H1 (cell line): ENCODE measurements around the gene B9D2. TPM values are rescaled to one million over a fixed set of nuclear protein-coding genes. Genes with fewer than 3 reads are reported as not detected.

ENCODE experiments used
- CTCF ChIA-PET: fragments of 300-600 bp; sonication (Branson Sonifier 250); formaldehyde crosslinking; loops from one replicate; lab custom pipeline; 2021; ENCODE audit not compliant: partially characterized antibody; lab: Charles Lee
- POLR2A ChIA-PET: fragments of 300-600 bp; sonication (Branson Sonifier 250); formaldehyde crosslinking; loops from one replicate; lab custom pipeline; 2021; ENCODE audit warnings: inconsistent platforms; ENCODE audit not compliant: partially characterized antibody; lab: Charles Lee
- DNase-seq, 2 experiments: peaks; one replicate each; pipeline versions ENCODE4 v3.0.0 to v3.0.0-alpha.2; 2010 to 2022; ENCODE audit warnings: low spot score in 2 of 2, low read depth in 1 of 2, mixed read lengths in 1 of 2
- FAIRE-seq: peaks from 2 replicates; lab custom pipeline; 2011; peaks lifted over from hg19 to GRCh38; lab: Jason Lieb, UNC
- H2AFZ ChIP-seq: 2 replicates; pipeline ENCODE4 v1.8.1; 2012; ENCODE audit warnings: low read length, inconsistent platforms
- H2AK5ac ChIP-seq: 2 replicates; pipeline ENCODE4 v1.6.1; 2013; ENCODE audit warnings: low read depth, low read length
- H2BK120ac ChIP-seq: replicated peaks from 2 replicates; pipeline ENCODE3; 2013; ENCODE audit warnings: low read depth, low read length, inconsistent platforms
- H2BK12ac ChIP-seq: 2 replicates; pipeline ENCODE4 v1.6.1; 2013; ENCODE audit warnings: low read depth, low read length
- H2BK15ac ChIP-seq: 2 replicates; pipeline ENCODE4 v1.6.1; 2013; ENCODE audit warnings: low read length
- H2BK20ac ChIP-seq: 2 replicates; pipeline ENCODE4 v1.6.1; 2013; ENCODE audit warnings: low read length
- H2BK5ac ChIP-seq: 2 replicates; pipeline ENCODE4 v1.6.1; 2013; ENCODE audit warnings: low read depth, low read length
- H3K14ac ChIP-seq: 2 replicates; pipeline ENCODE4 v1.6.1; 2013; ENCODE audit warnings: inconsistent platforms; ENCODE audit not compliant: insufficient read length
- H3K18ac ChIP-seq: 2 replicates; pipeline ENCODE4 v1.6.1; 2013; ENCODE audit warnings: low read length; ENCODE audit errors: extremely low read depth
- H3K23ac ChIP-seq: 2 replicates; pipeline ENCODE4 v1.6.1; 2013; ENCODE audit warnings: inconsistent platforms; ENCODE audit not compliant: insufficient read length
- H3K23me2 ChIP-seq: 2 replicates; pipeline ENCODE4 v1.6.1; 2013; ENCODE audit warnings: low read depth, low read length
- H3K27ac ChIP-seq: 2 replicates; pipeline ENCODE4 v1.6.1; 2011; ENCODE audit warnings: low read depth, low read length, inconsistent platforms
- H3K27me3 ChIP-seq, 4 experiments: replicated peaks in 1 of 4; 1 replicate in 1 of 4; 2 replicates in 3 of 4; pipeline versions ENCODE4 v1.6.1 to v1.8.1; 2011 to 2013; ENCODE audit warnings: low read length in 3 of 4, mild to moderate bottlenecking in 3 of 4, inconsistent platforms in 2 of 4, mixed read lengths in 2 of 4, moderate library complexity in 1 of 4; ENCODE audit not compliant: control insufficient read depth in 3 of 4, insufficient read depth in 3 of 4; ENCODE audit errors: extremely low read depth in 1 of 4
- H3K36me3 ChIP-seq, 4 experiments: 2 replicates each; pipeline versions ENCODE4 v1.6.1 to v1.8.1; 2011 to 2013; ENCODE audit warnings: mild to moderate bottlenecking in 4 of 4, low read length in 3 of 4, moderate library complexity in 2 of 4, control low read depth in 1 of 4, inconsistent platforms in 1 of 4; ENCODE audit not compliant: insufficient read depth in 4 of 4, control insufficient read depth in 2 of 4
- H3K4ac ChIP-seq: replicated peaks from 2 replicates; pipeline ENCODE3; 2013; ENCODE audit warnings: low read length, low read depth, mixed read lengths, inconsistent platforms; ENCODE audit not compliant: insufficient read length
- H3K4me1 ChIP-seq, 4 experiments: replicated peaks in 1 of 4; 1 replicate in 1 of 4; 2 replicates in 3 of 4; pipeline versions ENCODE4 v1.6.1 to v1.8.1; 2011 to 2013; ENCODE audit warnings: low read length in 3 of 4, inconsistent platforms in 2 of 4, mixed read lengths in 1 of 4; ENCODE audit not compliant: insufficient read depth in 4 of 4, control insufficient read depth in 3 of 4
- H3K4me2 ChIP-seq, 2 experiments: 2 replicates each; pipeline versions ENCODE4 v1.6.1 to v1.8.1; 2011 to 2013; ENCODE audit warnings: low read depth in 2 of 2, low read length in 2 of 2, control low read depth in 1 of 2, inconsistent platforms in 1 of 2, mild to moderate bottlenecking in 1 of 2; ENCODE audit not compliant: insufficient read depth in 1 of 2
- H3K4me3 ChIP-seq, 4 experiments: fragments of 200-600, 300-600 bp in 1 of 4; sonication (generic), shearing (Covaris generic), sonication (Bioruptor Twin) in 1 of 4; 2 replicates each; pipeline versions ENCODE4 v1.5.1 to v1.8.1; 2011 to 2016; ENCODE audit warnings: low read length in 4 of 4, low read depth in 3 of 4, control low read depth in 2 of 4, inconsistent platforms in 2 of 4, mild to moderate bottlenecking in 2 of 4, mixed read lengths in 1 of 4, moderate library complexity in 1 of 4; ENCODE audit not compliant: insufficient read depth in 2 of 4; ENCODE audit errors: extremely low read depth in 1 of 4
- H3K56ac ChIP-seq: replicated peaks from 2 replicates; pipeline ENCODE3; 2013; ENCODE audit warnings: low read depth, mild to moderate bottlenecking, mixed read lengths, low read length, inconsistent platforms; ENCODE audit not compliant: insufficient read length
- H3K79me1 ChIP-seq: 2 replicates; pipeline ENCODE4 v1.6.1; 2013; ENCODE audit warnings: low read depth, low read length, control low read depth
- H3K79me2 ChIP-seq, 2 experiments: 2 replicates each; pipeline versions ENCODE4 v1.6.1 to v1.8.1; 2012 to 2013; ENCODE audit warnings: low read length in 2 of 2, mild to moderate bottlenecking in 2 of 2, inconsistent platforms in 1 of 2; ENCODE audit not compliant: insufficient read depth in 2 of 2, control insufficient read depth in 1 of 2
- H3K9ac ChIP-seq, 4 experiments: replicated peaks in 1 of 4; 1 replicate in 1 of 4; 2 replicates in 3 of 4; pipeline versions ENCODE4 v1.6.1 to v1.8.1; 2011 to 2013; ENCODE audit warnings: low read depth in 3 of 4, low read length in 3 of 4, control low read depth in 2 of 4, mild to moderate bottlenecking in 2 of 4, moderate library complexity in 2 of 4, inconsistent platforms in 1 of 4; ENCODE audit errors: extremely low read depth in 1 of 4
- H3K9me3 ChIP-seq, 2 experiments: 2 replicates each; pipeline versions ENCODE4 v1.6.1 to v1.8.1; 2012 to 2013; ENCODE audit warnings: mild to moderate bottlenecking in 2 of 2, moderate library complexity in 2 of 2, control low read depth in 1 of 2, inconsistent platforms in 1 of 2, low read depth in 1 of 2, low read length in 1 of 2, mixed read lengths in 1 of 2; ENCODE audit not compliant: insufficient read depth in 2 of 2
- H4K20me1 ChIP-seq, 2 experiments: replicated peaks in 1 of 2; 2 replicates each; pipeline versions ENCODE3 to v1.8.1; 2011 to 2013; ENCODE audit warnings: inconsistent platforms in 2 of 2, low read length in 2 of 2, mild to moderate bottlenecking in 1 of 2; ENCODE audit not compliant: insufficient read depth in 2 of 2, control insufficient read depth in 1 of 2
- H4K5ac ChIP-seq: 2 replicates; pipeline ENCODE4 v1.6.1; 2013; ENCODE audit warnings: low read length, low read depth, mixed read lengths, inconsistent platforms; ENCODE audit not compliant: insufficient read length
- H4K8ac ChIP-seq: 2 replicates; pipeline ENCODE4 v1.8.0; 2013; ENCODE audit warnings: mild to moderate bottlenecking, moderate library complexity, low read length, inconsistent platforms; ENCODE audit not compliant: insufficient read depth; ENCODE audit errors: extremely low read depth
- H4K91ac ChIP-seq: replicated peaks from 2 replicates; pipeline ENCODE3; 2013; ENCODE audit warnings: low read length, mixed read lengths, inconsistent platforms; ENCODE audit not compliant: insufficient read length
- CREB1 ChIP-seq: IDR thresholded peaks from 2 replicates; pipeline ENCODE4 v1.6.1; 2012; ENCODE audit warnings: inconsistent platforms
- RFX5 ChIP-seq: IDR thresholded peaks from 2 replicates; pipeline ENCODE4 v1.6.1; 2011; ENCODE audit warnings: low read depth, low read length, improper control_type of control experiment, borderline replicate concordance
- RXRA ChIP-seq: IDR thresholded peaks from 2 replicates; pipeline ENCODE4 v1.6.1; 2011; ENCODE audit warnings: low read depth, mild to moderate bottlenecking, low read length, moderate library complexity; ENCODE audit not compliant: insufficient read depth
- SAP30 ChIP-seq: fragments of 300-600 bp; sonication (generic); IDR thresholded peaks from 2 replicates; pipeline ENCODE4 v1.7.1; 2012; ENCODE audit warnings: low read length, moderate library complexity, mild to moderate bottlenecking, inconsistent platforms; ENCODE audit not compliant: insufficient read depth, insufficient replicate concordance
- TBP ChIP-seq: IDR thresholded peaks from 2 replicates; pipeline ENCODE4 v1.6.1; 2011; ENCODE audit warnings: low read depth, low read length, improper control_type of control experiment
- WGBS, 2 experiments: shearing (Covaris generic) in 1 of 2; methylation state at CpG; one replicate each; pipeline versions ENCODE4 v1.1.6 to v1.1.7; 2013 to 2015; ENCODE audit warnings: low lambda C conversion rate in 2 of 2, mixed read lengths in 2 of 2, inconsistent platforms in 1 of 2, low coverage in 1 of 2, missing lambda C conversion rate in 1 of 2; ENCODE audit not compliant: insufficient replicate concordance in 2 of 2, insufficient coverage in 1 of 2, insufficient read length in 1 of 2; ENCODE audit errors: extremely low coverage in 1 of 2, missing lambda C conversion rate in 1 of 2; 5-methylcytosine and 5-hydroxymethylcytosine counted together
- polyA plus RNA-seq, 7 experiments: library from polyadenylated mRNA; depleted of rRNA in 3 of 7; stranded (reverse) in 5 of 7; unstranded in 2 of 7; fragments of >200 nt in 5 of 7; fragments of 200-250 nt in 2 of 7; gene quantifications; 1 replicate in 5 of 7; 2 replicates in 1 of 7; 4 replicates in 1 of 7; pipeline versions ENCODE4 v1.2.1 to v1.2.3, GENCODE V29; 2011 to 2013; ENCODE audit warnings: missing spikeins in 2 of 7, mixed read lengths in 2 of 7
- total RNA-seq: library from RNA; stranded (reverse); fragmentation: NEBNext Ultra II Directional; extraction: Animal tissue kit (Norgen Biotek cat#: 25700); gene quantifications from 2 replicates; pipeline ENCODE4 v1.2.1, GENCODE V29; 2021

The B9D2 gene
- total and polyA plus RNA-seq, 2 of the 8 experiments (the other 6 are each of a cell fraction or from before 2014, with no cell fraction given) = 4.9 to 6.3 TPM

DNA sequence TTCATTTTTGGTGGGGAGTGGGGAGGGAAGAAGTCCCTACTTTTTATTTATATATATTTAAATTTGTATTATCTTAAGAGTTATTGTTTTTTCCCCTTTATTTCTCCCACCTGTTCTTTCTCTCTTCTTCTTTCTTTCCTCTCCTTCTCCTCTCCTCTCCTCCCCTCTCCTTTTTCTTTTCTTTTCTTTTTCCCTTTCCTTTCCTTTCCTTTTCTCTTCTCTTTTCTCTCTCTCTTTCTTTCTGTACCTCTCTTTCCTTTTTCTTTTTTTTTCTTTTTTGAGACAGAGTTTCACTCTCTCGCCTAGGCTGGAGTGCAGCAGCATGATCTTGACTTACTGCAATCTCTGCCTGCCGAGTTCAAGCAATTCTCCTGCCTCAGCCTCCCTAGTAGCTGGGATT is 35.6 kb upstream of the B9D2 start:
- WGBS, 2 experiments = 87% methylated on average over 2 of the region's 2 CpGs; no CpG with 5 or more reads in 1 of the 2 experiments
- H3K27ac ChIP-seq = no peak overlapping the region
- H3K4me3 ChIP-seq = no peak overlapping the region
- peaks cover 0 to 5% (median 0%) of the 10 kb centered on the region in 4 experiments; a peak in 5 of 7 replicates for H3K4me1 ChIP-seq
- H3K4ac ChIP-seq = no peak overlapping the region
- no peak overlapping the region for H3K56ac ChIP-seq
- H3K18ac ChIP-seq = no peak overlapping the region
- H3K23ac ChIP-seq = no peak overlapping the region
- H4K8ac ChIP-seq = no peak overlapping the region
- no peak overlapping the region for H2BK20ac ChIP-seq
- H2AFZ ChIP-seq = no peak overlapping the region
- H2BK15ac ChIP-seq = no peak overlapping the region
- H4K20me1 ChIP-seq = peaks cover 0 to 1% of the 10 kb centered on the region in 2 experiments
- H3K27me3 ChIP-seq = no peaks in the 10 kb centered on the region
- no peaks in the 10 kb centered on the region for H3K9me3 ChIP-seq
- no peak overlapping the region for H4K91ac ChIP-seq
- no peak overlapping the region for H2BK12ac ChIP-seq
- H3K23me2 ChIP-seq = peaks cover 4% of the 10 kb centered on the region
- H2BK5ac ChIP-seq = no peak overlapping the region
- ChIA-PET POLR2A (interaction anchor here (0.9 to 2.0 kb wide), 4 partner anchors 8 to 40 kb away, joined by 3 to 10 read pairs (median 8); partner anchors contain the start of genes B3GNT8 and DMAC2), CTCF (no interaction called here)
- H3K4me2 ChIP-seq = no peak overlapping the region; a peak in 1 of 4 replicates
- peaks cover 10% of the 10 kb centered on the region; the same call in 1 of the 2 replicates for H3K79me1 ChIP-seq
- DNase-seq = no peak
- no peak for TF ChIP-seq RXRA
- TF ChIP-seq SAP30 = no peak
- no peak for TF ChIP-seq CREB1
- no peak for TF ChIP-seq TBP
- no peak for TF ChIP-seq RFX5
- TF ChIP-seq, all 59 proteins: peak for 0
- no peak for FAIRE-seq
- H2AK5ac ChIP-seq = no peak overlapping the region
- H3K36me3 ChIP-seq = no peaks in the 10 kb centered on the region
- no peak overlapping the region for H3K14ac ChIP-seq
- H2BK120ac ChIP-seq = no peak overlapping the region
- no peak overlapping the region for H3K9ac ChIP-seq
- H4K5ac ChIP-seq = no peak overlapping the region
- H3K79me2 ChIP-seq = peaks cover 0 to 33% of the 10 kb centered on the region in 2 experiments; a peak in 2 of 4 replicates
